Measurements from ENCODE around the gene DNAH10. TPM values are rescaled to one million over a fixed set of nuclear protein-coding genes. Genes with fewer than 3 reads are reported as not detected.

Gene DNAH10
- total RNA-seq, 1 experiment from 2014 or later = 0.17 TPM

DNA sequence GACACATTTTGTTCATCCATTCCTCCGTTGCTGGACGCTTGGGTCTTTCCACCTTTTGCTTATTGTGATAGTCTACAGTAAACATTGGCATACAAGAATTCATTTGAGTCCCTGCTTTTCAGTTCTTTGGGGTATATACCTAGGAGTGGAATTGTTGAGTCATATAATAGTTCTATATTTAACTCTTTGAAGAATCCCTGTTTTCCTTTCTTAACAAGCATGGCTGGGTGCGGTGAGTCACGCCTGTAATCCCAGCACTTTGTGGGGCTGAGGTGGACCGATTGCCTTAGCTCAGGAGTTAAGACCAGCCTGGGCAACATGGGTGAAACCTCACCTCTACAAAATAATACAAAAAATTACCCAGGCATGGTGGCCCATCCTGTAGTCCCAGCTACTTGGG is 135.1 kb downstream of the DNAH10 start:
- H4K8ac ChIP-seq (replicated peaks; ENCODE audit: insufficient read length, low read depth, low read length) = no peak overlapping the region
- no peak overlapping the region for H3K4me2 ChIP-seq (ENCODE audit: insufficient read depth, insufficient read length, low read length)
- H3K56ac ChIP-seq (ENCODE audit: insufficient read length, low read depth, low read length) = no peak overlapping the region
- no peaks in the 10 kb centered on the region for H3K23me2 ChIP-seq (ENCODE audit: insufficient read length, low read depth, low read length, poor library complexity, severe bottlenecking)
- no peaks in the 10 kb centered on the region for H3K4me1 ChIP-seq (ENCODE audit: insufficient read depth, low read length)
- no peak overlapping the region for H3T11ph ChIP-seq (ENCODE audit: low read length)
- H4K20me1 ChIP-seq (ENCODE audit: control insufficient read depth, insufficient read depth, insufficient read length) = no peaks in the 10 kb centered on the region
- H3K79me1 ChIP-seq (ENCODE audit: insufficient read depth, low read depth, low read length, poor library complexity, severe bottlenecking) = no peaks in the 10 kb centered on the region
- H2BK5ac ChIP-seq (ENCODE audit: insufficient read length, low read length) = no peak overlapping the region
- H3K79me2 ChIP-seq (ENCODE audit: insufficient read depth, low read length) = no peaks in the 10 kb centered on the region
- H2BK15ac ChIP-seq (ENCODE audit: low read depth, low read length) = no peak overlapping the region
- no peak overlapping the region for H2AFZ ChIP-seq (ENCODE audit: low read length)
- H3K27ac Mint-ChIP-seq = no peak overlapping the region
- H2AK5ac ChIP-seq (ENCODE audit: insufficient read length, low read length) = no peak overlapping the region
- peaks cover 2 to 11% of the 10 kb centered on the region in 2 experiments; a peak in 3 of 5 replicates for H3K9me3 Mint-ChIP-seq
- H3K27me3 Mint-ChIP-seq (ENCODE audit: low read depth) = peaks cover 78% of the 10 kb centered on the region
- no peaks in the 10 kb centered on the region for H3K9me3 ChIP-seq (ENCODE audit: control insufficient read depth, low read depth, low read length)
- H3K23ac ChIP-seq (ENCODE audit: insufficient read length, low read depth, low read length) = no peak overlapping the region
- H3K9ac ChIP-seq (ENCODE audit: extremely low read depth, insufficient read length, low read length) = no peak overlapping the region
- H3K27ac ChIP-seq (ENCODE audit: insufficient read length, low read depth, low read length) = no peak overlapping the region
- H4K91ac ChIP-seq (ENCODE audit: insufficient read length, low read depth, low read length) = no peak overlapping the region
- H4K5ac ChIP-seq (ENCODE audit: insufficient read length, low read depth, low read length) = no peak overlapping the region
- WGBS (ENCODE audit: extremely low coverage, insufficient read length, low lambda C conversion rate) = no CpG with 5 or more reads among the region's 5 CpGs
- no peak overlapping the region for H2BK120ac ChIP-seq (ENCODE audit: low read depth, low read length, poor library complexity, severe bottlenecking)
- H3K14ac ChIP-seq (ENCODE audit: insufficient read depth, low read length) = no peak overlapping the region
- H3K18ac ChIP-seq (ENCODE audit: insufficient read length, low read depth, low read length) = no peak overlapping the region
- TF ChIP-seq, protein P1, sequence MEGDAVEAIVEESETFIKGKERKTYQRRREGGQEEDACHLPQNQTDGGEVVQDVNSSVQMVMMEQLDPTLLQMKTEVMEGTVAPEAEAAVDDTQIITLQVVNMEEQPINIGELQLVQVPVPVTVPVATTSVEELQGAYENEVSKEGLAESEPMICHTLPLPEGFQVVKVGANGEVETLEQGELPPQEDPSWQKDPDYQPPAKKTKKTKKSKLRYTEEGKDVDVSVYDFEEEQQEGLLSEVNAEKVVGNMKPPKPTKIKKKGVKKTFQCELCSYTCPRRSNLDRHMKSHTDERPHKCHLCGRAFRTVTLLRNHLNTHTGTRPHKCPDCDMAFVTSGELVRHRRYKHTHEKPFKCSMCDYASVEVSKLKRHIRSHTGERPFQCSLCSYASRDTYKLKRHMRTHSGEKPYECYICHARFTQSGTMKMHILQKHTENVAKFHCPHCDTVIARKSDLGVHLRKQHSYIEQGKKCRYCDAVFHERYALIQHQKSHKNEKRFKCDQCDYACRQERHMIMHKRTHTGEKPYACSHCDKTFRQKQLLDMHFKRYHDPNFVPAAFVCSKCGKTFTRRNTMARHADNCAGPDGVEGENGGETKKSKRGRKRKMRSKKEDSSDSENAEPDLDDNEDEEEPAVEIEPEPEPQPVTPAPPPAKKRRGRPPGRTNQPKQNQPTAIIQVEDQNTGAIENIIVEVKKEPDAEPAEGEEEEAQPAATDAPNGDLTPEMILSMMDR (conservative IDR thresholded peaks at IDR 0.05) = no peak
- H3K4me3 Mint-ChIP-seq = no peak overlapping the region
- H3K27me3 ChIP-seq (ENCODE audit: insufficient read depth, low read length) = no peaks in the 10 kb centered on the region
- H3K36me3 Mint-ChIP-seq (ENCODE audit: insufficient read depth in 1 of 3, low read depth in 3 of 3) = peaks cover 0 to 10% (median 2%) of the 10 kb centered on the region in 3 experiments; a peak in 4 of 7 replicates
- DNase-seq = no peak
- no peak overlapping the region for H3K4ac ChIP-seq (ENCODE audit: low read depth, low read length)
- H2BK12ac ChIP-seq (ENCODE audit: insufficient read length, low read depth, low read length) = no peak overlapping the region
- peaks cover 9 to 13% of the 10 kb centered on the region in 2 experiments for H3K4me1 Mint-ChIP-seq
- H2BK20ac ChIP-seq (ENCODE audit: low read depth, low read length, poor library complexity, severe bottlenecking) = no peak overlapping the region

Data from H9 (cell line).